Renal cortex interstitium (tissue), 11 donors: ENCODE measurements around the gene MYO3B. TPM values are rescaled to one million over a fixed set of nuclear protein-coding genes. Genes with fewer than 3 reads are reported as not detected.
"Not testable (repeated sequence)": the region's sequence is repeated elsewhere in the genome, so short reads cannot be mapped to it uniquely, and the experiment has no call there.

Experiments
- DNase-seq, 11 donors: peaks; one replicate each; pipeline ENCODE4 v3.0.0-alpha.2; 2013; ENCODE audit warnings: low read depth in 9 of 11, low spot score in 4 of 11; ENCODE audit errors: extremely low read depth in 1 of 11
- polyA plus RNA-seq, 3 donors: library from polyadenylated mRNA; unstranded; fragments of 120-200 nt; gene quantifications; one replicate each; pipeline ENCODE4 v1.2.1, GENCODE V29; 2013; ENCODE audit not compliant: insufficient read length in 3 of 3

Gene MYO3B
- polyA plus RNA-seq, 3 donors = 6.1 to 9.9 (median 6.6) TPM

GRCh38 chr2:170341684-170342623, 164.0 kb downstream of the MYO3B start:
- no peak for DNase-seq

GRCh38 chr2:170344663-170345346, 166.9 kb downstream of the MYO3B start:
- no peak for DNase-seq

GRCh38 chr2:170345607-170346006, 167.7 kb downstream of the MYO3B start:
- DNase-seq = no peak

GRCh38 chr2:170349269-170349668, 171.3 kb downstream of the MYO3B start:
- DNase-seq = not testable (repeated sequence)

- DNase-seq = no peak
Observed at GRCh38 chr2:170350929-170351826, 173.2 kb downstream of the MYO3B start.

- no peak for DNase-seq
Observed at GRCh38 chr2:170353723-170354122, 175.8 kb downstream of the MYO3B start.

GRCh38 chr2:170354388-170354787, 176.4 kb downstream of the MYO3B start:
- DNase-seq = no peak

GRCh38 chr2:170354855-170355780, 177.2 kb downstream of the MYO3B start:
- no peak for DNase-seq

GRCh38 chr2:170359466-170359865, 181.5 kb downstream of the MYO3B start:
- no peak for DNase-seq

- no peak for DNase-seq
Observed at GRCh38 chr2:170360546-170361089, 182.7 kb downstream of the MYO3B start.

- peak in 10 of 11 donors; percentile 20 to 50 (median 32) for DNase-seq
Observed at GRCh38 chr2:170361090-170361936, 183.4 kb downstream of the MYO3B start.

- DNase-seq = no peak
Observed at GRCh38 chr2:170362313-170362870, 184.4 kb downstream of the MYO3B start.

- peak in 1 of 11 donors; percentile 16 for DNase-seq
Observed at GRCh38 chr2:170362871-170363631, 185.1 kb downstream of the MYO3B start.

- no peak for DNase-seq
Observed at GRCh38 chr2:170365003-170365402, 187.1 kb downstream of the MYO3B start.

- no peak for DNase-seq
Observed at GRCh38 chr2:170365686-170366085, 187.7 kb downstream of the MYO3B start.

- no peak for DNase-seq
Observed at GRCh38 chr2:170368370-170368769, 190.4 kb downstream of the MYO3B start.
